Ishikawa (cell line): ENCODE data around the gene MYO5C.

Experiments used
- CEBPB ChIP-seq: IDR thresholded peaks from 2 replicates; pipeline ENCODE4 v1.6.1; 2012
- CREB1 ChIP-seq: IDR thresholded peaks from 2 replicates; pipeline ENCODE4 v1.6.1; 2012; ENCODE audit warnings: low read depth
- EGR1 ChIP-seq: IDR thresholded peaks from 2 replicates; pipeline ENCODE4 v1.6.1; 2012
- EP300 ChIP-seq: IDR thresholded peaks from 2 replicates; pipeline ENCODE4 v1.6.1; 2012; ENCODE audit warnings: borderline replicate concordance
- FOXM1 ChIP-seq: IDR thresholded peaks from 2 replicates; pipeline ENCODE4 v1.6.1; 2012; ENCODE audit warnings: low read depth, borderline replicate concordance
- MAX ChIP-seq: IDR thresholded peaks from 2 replicates; pipeline ENCODE4 v1.6.1; 2012
- NFIC ChIP-seq: IDR thresholded peaks from 2 replicates; pipeline ENCODE4 v1.6.1; 2012
- RAD21 ChIP-seq: IDR thresholded peaks from 2 replicates; pipeline ENCODE4 v1.6.1; 2012; ENCODE audit warnings: low read depth
- TAF1 ChIP-seq: IDR thresholded peaks from 2 replicates; pipeline ENCODE4 v1.6.1; 2012; ENCODE audit warnings: low read depth, mild to moderate bottlenecking
- TCF12 ChIP-seq: IDR thresholded peaks from 2 replicates; pipeline ENCODE4 v1.6.1; 2012; ENCODE audit warnings: low read depth
- TEAD4 ChIP-seq: IDR thresholded peaks from 2 replicates; pipeline ENCODE4 v1.6.1; 2012
- USF1 ChIP-seq: IDR thresholded peaks from 2 replicates; pipeline ENCODE4 v1.6.1; 2012
- YY1 ChIP-seq: IDR thresholded peaks from 2 replicates; pipeline ENCODE4 v1.6.1; 2012; ENCODE audit warnings: low read depth
- ZBTB7A ChIP-seq: IDR thresholded peaks from 2 replicates; pipeline ENCODE4 v1.6.1; 2012; ENCODE audit warnings: low read depth
- TF ChIP-seq, protein P1 (sequence below): IDR thresholded peaks from 2 replicates; pipeline ENCODE4 v1.6.1; 2012; ENCODE audit warnings: low read depth, mild to moderate bottlenecking

MYO5C gene

GRCh38 chr15:52232327-52232726, 63.3 kb downstream of the MYO5C start:
- no peak for TF ChIP-seq USF1
- TF ChIP-seq, protein P1, sequence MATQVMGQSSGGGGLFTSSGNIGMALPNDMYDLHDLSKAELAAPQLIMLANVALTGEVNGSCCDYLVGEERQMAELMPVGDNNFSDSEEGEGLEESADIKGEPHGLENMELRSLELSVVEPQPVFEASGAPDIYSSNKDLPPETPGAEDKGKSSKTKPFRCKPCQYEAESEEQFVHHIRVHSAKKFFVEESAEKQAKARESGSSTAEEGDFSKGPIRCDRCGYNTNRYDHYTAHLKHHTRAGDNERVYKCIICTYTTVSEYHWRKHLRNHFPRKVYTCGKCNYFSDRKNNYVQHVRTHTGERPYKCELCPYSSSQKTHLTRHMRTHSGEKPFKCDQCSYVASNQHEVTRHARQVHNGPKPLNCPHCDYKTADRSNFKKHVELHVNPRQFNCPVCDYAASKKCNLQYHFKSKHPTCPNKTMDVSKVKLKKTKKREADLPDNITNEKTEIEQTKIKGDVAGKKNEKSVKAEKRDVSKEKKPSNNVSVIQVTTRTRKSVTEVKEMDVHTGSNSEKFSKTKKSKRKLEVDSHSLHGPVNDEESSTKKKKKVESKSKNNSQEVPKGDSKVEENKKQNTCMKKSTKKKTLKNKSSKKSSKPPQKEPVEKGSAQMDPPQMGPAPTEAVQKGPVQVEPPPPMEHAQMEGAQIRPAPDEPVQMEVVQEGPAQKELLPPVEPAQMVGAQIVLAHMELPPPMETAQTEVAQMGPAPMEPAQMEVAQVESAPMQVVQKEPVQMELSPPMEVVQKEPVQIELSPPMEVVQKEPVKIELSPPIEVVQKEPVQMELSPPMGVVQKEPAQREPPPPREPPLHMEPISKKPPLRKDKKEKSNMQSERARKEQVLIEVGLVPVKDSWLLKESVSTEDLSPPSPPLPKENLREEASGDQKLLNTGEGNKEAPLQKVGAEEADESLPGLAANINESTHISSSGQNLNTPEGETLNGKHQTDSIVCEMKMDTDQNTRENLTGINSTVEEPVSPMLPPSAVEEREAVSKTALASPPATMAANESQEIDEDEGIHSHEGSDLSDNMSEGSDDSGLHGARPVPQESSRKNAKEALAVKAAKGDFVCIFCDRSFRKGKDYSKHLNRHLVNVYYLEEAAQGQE = no peak
- no peak for TF ChIP-seq TCF12
- TF ChIP-seq FOXM1 = no peak
- TF ChIP-seq ZBTB7A = no peak
- no peak for TF ChIP-seq CEBPB
- TF ChIP-seq RAD21 = no peak
- TF ChIP-seq YY1 = no peak
- no peak for TF ChIP-seq TAF1
- TF ChIP-seq EP300 = no peak
- TF ChIP-seq CREB1 = no peak
- no peak for TF ChIP-seq EGR1

DNA sequence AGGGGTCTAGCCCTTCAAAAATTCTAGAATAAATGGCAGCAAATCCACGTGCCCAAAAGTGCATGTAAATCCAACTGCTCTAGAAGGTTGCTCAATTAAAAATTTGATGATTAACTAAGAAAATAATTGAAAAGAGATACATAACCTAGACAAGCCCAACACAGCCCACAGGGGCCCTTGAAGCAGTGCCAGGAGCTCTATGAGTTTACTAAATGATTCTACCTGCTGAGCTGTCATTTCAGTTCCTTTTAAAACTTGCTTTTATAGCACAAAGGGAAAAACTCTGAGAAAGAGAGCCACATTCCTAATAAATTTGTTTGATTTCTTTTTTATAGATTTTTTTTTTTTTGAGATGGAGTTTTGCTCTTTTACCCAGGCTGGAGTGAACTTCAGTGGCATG, 65.5 kb downstream of the MYO5C start:
- no peak for TF ChIP-seq MAX
- TF ChIP-seq USF1 = no peak
- no peak for TF ChIP-seq TEAD4
- TF ChIP-seq EGR1 = no peak
- TF ChIP-seq YY1 = no peak
- TF ChIP-seq FOXM1 = no peak
- TF ChIP-seq RAD21 = no peak
- TF ChIP-seq TAF1 = no peak
- TF ChIP-seq ZBTB7A = no peak
- no peak for TF ChIP-seq TCF12
- TF ChIP-seq NFIC = no peak
- TF ChIP-seq EP300 = no peak
- no peak for TF ChIP-seq CREB1
- TF ChIP-seq, protein P1 = no peak
- no peak for TF ChIP-seq CEBPB

DNA sequence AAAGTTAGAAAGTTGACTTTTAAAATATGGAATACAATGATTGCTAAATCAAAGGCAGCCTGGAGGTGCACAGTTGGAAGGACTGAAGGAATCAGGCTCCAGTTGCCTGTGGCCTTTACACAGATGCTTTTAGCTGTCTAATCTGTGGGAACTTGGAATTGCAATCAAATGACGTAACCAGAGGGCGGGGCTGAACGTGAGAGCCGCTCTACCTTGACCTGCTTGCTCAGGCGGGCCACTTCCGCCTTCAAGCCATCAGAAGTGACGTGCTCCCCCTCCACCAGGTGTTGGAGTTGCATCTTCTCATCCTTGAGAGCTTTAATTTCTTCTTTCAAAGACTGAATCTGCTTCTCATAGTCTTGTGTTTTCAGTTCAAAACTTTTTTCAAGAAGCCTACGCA, 66.7 kb downstream of the MYO5C start:
- TF ChIP-seq EP300 (no peak), TCF12 (no peak), CEBPB (peak; percentile 58), TEAD4 (peak; percentile 67), ZBTB7A (no peak), EGR1 (no peak), USF1 (no peak), RAD21 (no peak)
- TF ChIP-seq, protein P1 = no peak

DNA sequence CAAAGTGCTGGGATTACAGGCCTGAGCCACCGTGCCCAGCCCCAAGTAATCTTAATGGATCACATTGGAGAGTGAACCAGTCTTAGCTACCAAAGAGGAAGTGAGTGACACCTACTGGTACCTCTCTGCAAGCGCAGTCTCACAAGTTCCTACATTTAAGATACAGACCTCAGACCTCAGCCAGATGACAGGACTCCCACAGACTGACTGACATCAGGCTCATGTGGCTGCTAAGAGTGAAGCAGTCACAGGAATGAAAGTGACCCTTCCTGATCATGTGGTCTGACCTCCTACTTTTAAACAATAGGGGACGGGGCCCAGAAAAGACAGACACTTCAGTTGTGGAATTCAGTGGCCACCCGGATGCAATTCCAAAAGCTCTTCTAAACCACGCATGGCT, 68.1 kb downstream of the MYO5C start:
- TF ChIP-seq, protein P1 = no peak
- TF ChIP-seq NFIC = no peak
- TF ChIP-seq TAF1 = no peak
- TF ChIP-seq TEAD4 = peak; percentile 20; the same call in 1 of the 2 replicates
- TF ChIP-seq MAX = 0 out of 2 replicates have a peak, but pooled peaks have one; percentile 15
- TF ChIP-seq USF1 = peak; percentile 52
- TF ChIP-seq RAD21 = peak; percentile 43; the same call in 1 of the 2 replicates
- no peak for TF ChIP-seq FOXM1
